GM23338 (cell line): ENCODE results near the gene DEFB124.

Experiments
- CTCF ChIP-seq, 2 experiments: fragments of 200-600 bp in 1 of 2; sonication (generic) in 1 of 2; conservative IDR thresholded peaks; 2 replicates each; pipeline versions ENCODE4 v1.5.1 to v1.6.1; 2016 to 2017; ENCODE audit warnings: antibody characterized with exemption in 2 of 2, low read depth in 2 of 2, mild to moderate bottlenecking in 2 of 2, moderate library complexity in 1 of 2
- ETS1 ChIP-seq: IDR thresholded peaks from 2 replicates; pipeline ENCODE4 v1.6.1; 2016; ENCODE audit warnings: antibody characterized with exemption
- ZNF114 ChIP-seq: fragments of 250-450 bp; sonication (Bioruptor Pico); IDR thresholded peaks from 2 replicates; pipeline ENCODE4 v1.5.0; 2020; ENCODE audit warnings: mild to moderate bottlenecking, moderate library complexity

GRCh38 chr20:31523361-31524283, 48.7 kb upstream of the DEFB124 start:
- TF ChIP-seq CTCF (conservative IDR thresholded peaks at IDR 0.05; ENCODE audit: low read depth in 2 of 2) (no peak), ETS1 (no peak), ZNF114 (CRISPR knock-in tag) (no peak)
